PC-3 (cell line): Measurements from ENCODE around the gene PLCXD1. TPM values are rescaled to one million over a fixed set of nuclear protein-coding genes. Genes with fewer than 3 reads are reported as not detected.

Source experiments
- ATAC-seq: fragments of 200-7000 bp; cut with Tn5 transposase; 2 replicates; pipeline ENCODE4 v1.9.1; 2020; ENCODE audit warnings: mild to moderate bottlenecking, moderate library complexity
- BruUV-seq: library from RNA; stranded (reverse); fragments of 400-500 nt; replicated peaks from 2 replicates; lab custom pipeline; 2021; lab: Mats Ljungman, UMichigan
- CTCF ChIA-PET: fragments of 300-600 bp; sonication (Branson Sonifier 250); formaldehyde crosslinking; loops from one replicate; lab custom pipeline; 2022; ENCODE audit warnings: antibody characterized with exemption; lab: Charles Lee
- POLR2A ChIA-PET: fragments of 300-600 bp; sonication (Branson Sonifier 250); formaldehyde crosslinking; loops from one replicate; lab custom pipeline; 2022; ENCODE audit warnings: antibody characterized with exemption; ENCODE audit not compliant: unreplicated experiment; lab: Charles Lee
- DNase-seq: peaks from one replicate; pipeline ENCODE4 v3.0.0-alpha.2; 2015
- H2AFZ ChIP-seq: fragments of 300-600 bp; sonication (generic); 2 replicates; pipeline ENCODE4 v1.6.0; 2016; ENCODE audit warnings: antibody characterized with exemption, low read length
- H3F3A ChIP-seq: fragments of 300-600 bp; sonication (generic); one replicate; pipeline ENCODE4 v1.6.0; 2017; ENCODE audit warnings: antibody characterized with exemption, low read length, control low read depth, mild to moderate bottlenecking; ENCODE audit not compliant: unreplicated experiment
- H3K27ac ChIP-seq: fragments of 300-600 bp; sonication (generic); 2 replicates; pipeline ENCODE4 v1.5.1; 2016; ENCODE audit warnings: mild to moderate bottlenecking, low read length
- H3K27me3 ChIP-seq: fragments of 300-600 bp; sonication (generic); 2 replicates; pipeline ENCODE4 v1.6.1; 2016; ENCODE audit warnings: low read length, mixed read lengths
- H3K36me3 ChIP-seq: fragments of 300-600 bp; sonication (generic); 2 replicates; pipeline ENCODE4 v1.6.1; 2016; ENCODE audit warnings: low read depth, mixed run types, low read length, mixed read lengths
- H3K4me1 ChIP-seq: fragments of 300-600 bp; sonication (generic); 2 replicates; pipeline ENCODE4 v1.5.1; 2016; ENCODE audit warnings: low read length; ENCODE audit not compliant: insufficient read depth
- H3K4me2 ChIP-seq: fragments of 300-600 bp; sonication (generic); 2 replicates; pipeline ENCODE4 v1.6.0; 2016; ENCODE audit warnings: low read length
- H3K4me3 ChIP-seq: fragments of 300-600 bp; sonication (generic); 2 replicates; pipeline ENCODE4 v1.5.1; 2016; ENCODE audit warnings: mild to moderate bottlenecking, low read length, mixed read lengths
- H3K79me2 ChIP-seq: fragments of 300-600 bp; sonication (generic); 2 replicates; pipeline ENCODE4 v1.6.1; 2017; ENCODE audit warnings: low read length, mixed read lengths
- H3K9ac ChIP-seq: fragments of 300-600 bp; sonication (generic); 2 replicates; pipeline ENCODE4 v1.6.0; 2016; ENCODE audit warnings: mild to moderate bottlenecking, low read length
- H3K9me2 ChIP-seq: fragments of 300-600 bp; sonication (generic); replicated peaks from 2 replicates; pipeline ENCODE4 v1.6.1; 2016; ENCODE audit warnings: mixed run types, low read length, mixed read lengths
- H3K9me3 ChIP-seq: fragments of 300-600 bp; sonication (generic); 2 replicates; pipeline ENCODE4 v1.6.1; 2016; ENCODE audit warnings: low read length, mixed read lengths
- H4K20me1 ChIP-seq: fragments of 300-600 bp; sonication (generic); 2 replicates; pipeline ENCODE4 v1.6.1; 2016; ENCODE audit warnings: low read length, mixed read lengths
- EZH2 ChIP-seq: fragments of 300-600 bp; sonication (generic); IDR thresholded peaks from one replicate; pipeline ENCODE4 v1.6.1; 2017; ENCODE audit warnings: antibody characterized with exemption, mild to moderate bottlenecking, low read length; ENCODE audit not compliant: unreplicated experiment
- EZH2phosphoT487 ChIP-seq: fragments of 300-600 bp; sonication (generic); IDR thresholded peaks from 2 replicates; pipeline ENCODE4 v1.6.1; 2018; ENCODE audit warnings: mild to moderate bottlenecking, antibody characterized with exemption, low read length, borderline replicate concordance
- intact Hi-C: fragments of 100-400 bp; cut with micrococcal nuclease; formaldehyde crosslinking; loops from 2 replicates; pipeline ENCODE4 v1.9.0; 2023
- total RNA-seq: library from RNA; depleted of rRNA; stranded (reverse); fragments of >200 nt; gene quantifications from 2 replicates; pipeline ENCODE4 v1.2.3, GENCODE V29; 2014
- TF ChIP-seq, protein P1 (sequence below): fragments of 300-600 bp; sonication (generic); conservative IDR thresholded peaks from 2 replicates; pipeline ENCODE4 v1.5.1; 2017; ENCODE audit warnings: antibody characterized with exemption, low read depth, mild to moderate bottlenecking, low read length

PLCXD1 gene
- total RNA-seq, 1 experiment from 2014 or later = 25.7 TPM

DNA sequence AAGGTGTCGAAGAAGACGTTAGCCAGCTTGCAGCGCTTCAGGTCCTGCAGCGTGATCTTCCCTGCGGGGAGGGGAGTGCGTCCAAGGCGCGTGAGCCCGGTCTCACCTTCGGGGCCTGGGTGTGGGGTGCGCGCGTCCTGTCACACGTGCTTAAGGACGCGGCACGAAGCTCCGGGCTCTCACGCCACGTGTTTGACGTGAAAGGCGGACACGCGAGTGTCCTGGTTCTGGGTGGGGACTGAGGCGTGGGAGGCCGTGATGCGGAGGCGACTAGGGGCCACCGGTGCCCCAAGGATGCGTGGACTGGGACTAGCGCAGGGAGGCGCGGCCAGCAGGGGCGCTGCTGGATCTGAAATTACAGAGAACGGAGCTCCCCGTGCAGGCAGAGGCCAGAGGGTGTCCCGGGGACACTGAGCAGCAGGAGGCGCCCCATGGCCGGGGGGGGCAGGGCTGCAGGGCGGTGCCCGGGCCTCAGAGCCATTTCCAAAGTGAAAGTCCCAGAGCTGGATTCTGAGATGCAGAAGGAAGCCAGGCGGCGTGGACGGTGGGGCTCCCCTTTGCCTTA is 57.7 kb downstream of the PLCXD1 start:
- H2AFZ ChIP-seq = no peak overlapping the region
- CTCF ChIA-PET = no interaction called here
- H3K4me3 ChIP-seq = no peak overlapping the region
- POLR2A ChIA-PET = no interaction called here
- DNase-seq (no peak), ATAC-seq (no peak)
- no peaks in the 10 kb centered on the region for H3F3A ChIP-seq
- intact Hi-C loops = no loop called here
- H3K4me1 ChIP-seq = no peaks in the 10 kb centered on the region
- H3K27ac ChIP-seq = no peak overlapping the region
- H3K79me2 ChIP-seq = no peaks in the 10 kb centered on the region
- H3K9ac ChIP-seq = no peak overlapping the region
- no peaks in the 10 kb centered on the region for H3K9me2 ChIP-seq
- no peak for TF ChIP-seq EZH2
- no peaks in the 10 kb centered on the region for H4K20me1 ChIP-seq
- H3K27me3 ChIP-seq = no peaks in the 10 kb centered on the region
- no peaks in the 10 kb centered on the region for H3K9me3 ChIP-seq
- H3K4me2 ChIP-seq = no peak overlapping the region
- BruUV-seq = no TSS peak
- H3K36me3 ChIP-seq = no peaks in the 10 kb centered on the region

DNA sequence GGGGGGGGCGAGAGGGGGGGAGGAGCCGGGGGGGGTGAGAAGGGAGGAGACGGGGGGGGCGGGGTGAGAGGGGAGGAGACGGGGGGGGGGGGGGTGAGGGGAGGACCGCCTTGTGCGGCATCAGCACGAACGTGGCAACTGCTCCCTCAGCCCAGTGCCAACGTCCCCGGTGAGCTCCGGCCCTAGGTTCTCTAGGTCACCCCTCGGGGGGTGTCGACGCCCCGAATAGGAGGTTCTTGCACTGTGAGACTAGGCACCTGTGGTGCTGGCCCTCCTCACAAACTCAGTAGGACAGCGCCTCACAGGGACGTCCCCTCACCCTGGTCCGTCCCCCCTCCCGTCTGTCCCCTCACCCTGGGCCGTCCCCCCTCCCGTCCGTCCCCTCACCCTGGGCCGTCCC is 58.9 kb downstream of the PLCXD1 start:
- CTCF ChIA-PET = no interaction called here
- ATAC-seq = no peak

GRCh38 chrX:340641-341423 is 59.7 kb downstream of the PLCXD1 start:
- H3K27me3 ChIP-seq = no peaks in the 10 kb centered on the region
- no peaks in the 10 kb centered on the region for H4K20me1 ChIP-seq
- BruUV-seq = no TSS peak
- no peaks in the 10 kb centered on the region for H3K4me1 ChIP-seq
- ChIA-PET CTCF (no interaction called here), POLR2A (no interaction called here)
- H3F3A ChIP-seq = no peaks in the 10 kb centered on the region
- no peak overlapping the region for H3K27ac ChIP-seq
- no peaks in the 10 kb centered on the region for H3K79me2 ChIP-seq
- ATAC-seq (no peak), DNase-seq (no peak)
- no peaks in the 10 kb centered on the region for H3K9me2 ChIP-seq
- no peaks in the 10 kb centered on the region for H3K36me3 ChIP-seq
- intact Hi-C loops = no loop called here
- H3K9ac ChIP-seq = no peak overlapping the region
- no peaks in the 10 kb centered on the region for H3K9me3 ChIP-seq
- no peak overlapping the region for H3K4me2 ChIP-seq
- H2AFZ ChIP-seq = no peak overlapping the region
- no peak for TF ChIP-seq EZH2phosphoT487
- TF ChIP-seq, protein P1, sequence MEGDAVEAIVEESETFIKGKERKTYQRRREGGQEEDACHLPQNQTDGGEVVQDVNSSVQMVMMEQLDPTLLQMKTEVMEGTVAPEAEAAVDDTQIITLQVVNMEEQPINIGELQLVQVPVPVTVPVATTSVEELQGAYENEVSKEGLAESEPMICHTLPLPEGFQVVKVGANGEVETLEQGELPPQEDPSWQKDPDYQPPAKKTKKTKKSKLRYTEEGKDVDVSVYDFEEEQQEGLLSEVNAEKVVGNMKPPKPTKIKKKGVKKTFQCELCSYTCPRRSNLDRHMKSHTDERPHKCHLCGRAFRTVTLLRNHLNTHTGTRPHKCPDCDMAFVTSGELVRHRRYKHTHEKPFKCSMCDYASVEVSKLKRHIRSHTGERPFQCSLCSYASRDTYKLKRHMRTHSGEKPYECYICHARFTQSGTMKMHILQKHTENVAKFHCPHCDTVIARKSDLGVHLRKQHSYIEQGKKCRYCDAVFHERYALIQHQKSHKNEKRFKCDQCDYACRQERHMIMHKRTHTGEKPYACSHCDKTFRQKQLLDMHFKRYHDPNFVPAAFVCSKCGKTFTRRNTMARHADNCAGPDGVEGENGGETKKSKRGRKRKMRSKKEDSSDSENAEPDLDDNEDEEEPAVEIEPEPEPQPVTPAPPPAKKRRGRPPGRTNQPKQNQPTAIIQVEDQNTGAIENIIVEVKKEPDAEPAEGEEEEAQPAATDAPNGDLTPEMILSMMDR = no peak
- no peak for TF ChIP-seq EZH2
- no peak overlapping the region for H3K4me3 ChIP-seq

More for the DNA sequence above, 58.9 kb downstream of the PLCXD1 start:
- no peak overlapping the region for H2AFZ ChIP-seq
- POLR2A ChIA-PET = no interaction called here
- no peaks in the 10 kb centered on the region for H3F3A ChIP-seq
- no peaks in the 10 kb centered on the region for H3K9me2 ChIP-seq
- no peaks in the 10 kb centered on the region for H3K9me3 ChIP-seq
- no peaks in the 10 kb centered on the region for H3K79me2 ChIP-seq
- intact Hi-C loops = no loop called here
- H3K4me1 ChIP-seq = no peaks in the 10 kb centered on the region
- H4K20me1 ChIP-seq = no peaks in the 10 kb centered on the region
- H3K36me3 ChIP-seq = no peaks in the 10 kb centered on the region
- no peak overlapping the region for H3K4me2 ChIP-seq
- no TSS peak for BruUV-seq
- no peak overlapping the region for H3K4me3 ChIP-seq
- no peak for DNase-seq
- no peak overlapping the region for H3K9ac ChIP-seq
- H3K27ac ChIP-seq = no peak overlapping the region
- TF ChIP-seq EZH2phosphoT487 (no peak), EZH2 (no peak)
- TF ChIP-seq, protein P1 = no peak
- no peaks in the 10 kb centered on the region for H3K27me3 ChIP-seq
